HepG2 (cell line): ENCODE data around the gene ETFDH. TPM values are rescaled to one million over a fixed set of nuclear protein-coding genes. Genes with fewer than 3 reads are reported as not detected.

ENCODE experiments used
- ATM ChIP-seq: fragments of 450-650 bp; IDR thresholded peaks from 2 replicates; pipeline ENCODE4 v1.7.1; 2017; ENCODE audit warnings: mild to moderate bottlenecking, borderline replicate concordance
- EED ChIP-seq: sonication (generic); formaldehyde crosslinking; IDR thresholded peaks from 2 replicates; pipeline ENCODE4 v1.5.0; 2020; ENCODE audit warnings: mild to moderate bottlenecking, missing genetic modification reagents
- FOXM1 ChIP-seq: sonication (generic); formaldehyde crosslinking; IDR thresholded peaks from 2 replicates; pipeline ENCODE4 v1.5.0; 2020; ENCODE audit warnings: missing genetic modification reagents
- GABPA ChIP-seq, 2 experiments: IDR thresholded peaks; 2 replicates each; pipeline ENCODE4 v1.6.1; 2011 to 2016; ENCODE audit warnings: low read depth in 2 of 2, low read length in 1 of 2, missing biosample characterization in 1 of 2, missing genetic modification characterization in 1 of 2
- GATA4 ChIP-seq: sonication (generic); IDR thresholded peaks from 2 replicates; pipeline ENCODE4 v1.6.1; 2016; ENCODE audit warnings: antibody characterized with exemption, low read depth, borderline replicate concordance
- MBNL3 ChIP-seq: fragments of 250-450 bp; sonication (Bioruptor Pico); conservative IDR thresholded peaks from 2 replicates; pipeline ENCODE4 v1.8.0; 2022; ENCODE audit warnings: mild to moderate bottlenecking, inconsistent platforms
- NFRKB ChIP-seq: fragments of 450-650 bp; IDR thresholded peaks from 2 replicates; pipeline ENCODE4 v1.6.1; 2017
- NR2F2 ChIP-seq: IDR thresholded peaks from 2 replicates; pipeline ENCODE4 v1.6.1; 2012; ENCODE audit warnings: low read depth, inconsistent platforms, borderline replicate concordance
- NR2F6 ChIP-seq, 2 experiments: IDR thresholded peaks; 2 replicates each; pipeline ENCODE4 v1.6.1; 2016; ENCODE audit warnings: antibody characterized with exemption in 1 of 2, mild to moderate bottlenecking in 1 of 2
- PHF20 ChIP-seq: sonication (generic); formaldehyde crosslinking; IDR thresholded peaks from 2 replicates; pipeline ENCODE4 v1.5.0; 2020; ENCODE audit warnings: mild to moderate bottlenecking, missing genetic modification reagents
- RBM22 ChIP-seq: fragments of 200-400 bp; formaldehyde crosslinking; optimal IDR thresholded peaks from 2 replicates; pipeline ENCODE3; 2017; ENCODE audit warnings: mild to moderate bottlenecking, low read length, moderate library complexity
- SMC3 ChIP-seq: IDR thresholded peaks from 2 replicates; pipeline ENCODE4 v1.6.1; 2011; ENCODE audit warnings: low read length, improper control_type of control experiment
- SP5 ChIP-seq: IDR thresholded peaks from 2 replicates; pipeline ENCODE4 v1.6.1; 2016; ENCODE audit warnings: low read depth, borderline replicate concordance
- U2AF2 ChIP-seq: fragments of 200-400 bp; formaldehyde crosslinking; IDR thresholded peaks from 2 replicates; pipeline ENCODE4 v1.6.1; 2017; ENCODE audit warnings: low read depth, mild to moderate bottlenecking, low read length
- ZBTB7B ChIP-seq: sonication (generic); formaldehyde crosslinking; IDR thresholded peaks from 2 replicates; pipeline ENCODE4 v1.4.0; 2020; ENCODE audit warnings: missing genetic modification reagents
- ZFP82 ChIP-seq: sonication (generic); formaldehyde crosslinking; IDR thresholded peaks from 2 replicates; pipeline ENCODE4 v1.5.1; 2020; ENCODE audit warnings: mild to moderate bottlenecking, missing genetic modification reagents, borderline replicate concordance
- ZNF33B ChIP-seq: sonication (generic); formaldehyde crosslinking; IDR thresholded peaks from 2 replicates; pipeline ENCODE4 v1.5.1; 2020; ENCODE audit warnings: mild to moderate bottlenecking, missing genetic modification reagents
- ZNF432 ChIP-seq: sonication (generic); formaldehyde crosslinking; IDR thresholded peaks from 2 replicates; pipeline ENCODE4 v1.5.0; 2020; ENCODE audit warnings: missing genetic modification reagents, mild to moderate bottlenecking, borderline replicate concordance
- ZNF607 ChIP-seq: sonication (generic); formaldehyde crosslinking; IDR thresholded peaks from 2 replicates; pipeline ENCODE4 v1.5.1; 2020; ENCODE audit warnings: missing genetic modification reagents, mild to moderate bottlenecking, borderline replicate concordance
- ZNF749 ChIP-seq: sonication (generic); formaldehyde crosslinking; IDR thresholded peaks from 2 replicates; pipeline ENCODE4 v1.8.0; 2022; ENCODE audit warnings: mild to moderate bottlenecking, missing genetic modification reagents, moderate library complexity, borderline replicate concordance
- polyA plus RNA-seq, 8 experiments: library from polyadenylated mRNA; depleted of rRNA in 3 of 8; stranded (reverse) in 7 of 8; unstranded in 1 of 8; fragments of >200 nt; fragmentation: Illumina TruSeq in 4 of 8; extraction: Trizol in 4 of 8; gene quantifications; 2 replicates each; pipeline versions ENCODE4 v1.2.1 to v1.2.3, GENCODE V29; 2011 to 2016; ENCODE audit warnings: low read depth in 4 of 8, missing spikeins in 1 of 8, mixed read lengths in 1 of 8; ENCODE audit not compliant: insufficient read depth in 1 of 8
- total RNA-seq, 5 experiments: library from RNA; depleted of rRNA; stranded (reverse); fragments of >200 nt; fragmentation: Illumina TruSeq; extraction: Trizol; gene quantifications; 2 replicates each; pipeline ENCODE4 v1.2.3, GENCODE V29; 2016; ENCODE audit warnings: low read depth in 1 of 5
- TF ChIP-seq, protein P1 (sequence below): sonication (generic); formaldehyde crosslinking; IDR thresholded peaks from 2 replicates; pipeline ENCODE4 v1.8.1; 2023; ENCODE audit warnings: missing genetic modification reagents, mild to moderate bottlenecking, borderline replicate concordance
- TF ChIP-seq, protein P2 (sequence below): sonication (generic); formaldehyde crosslinking; IDR thresholded peaks from 2 replicates; pipeline ENCODE4 v1.5.1; 2020; ENCODE audit warnings: mild to moderate bottlenecking, missing genetic modification reagents, moderate library complexity
- TF ChIP-seq, protein P3 (sequence below): sonication (generic); formaldehyde crosslinking; IDR thresholded peaks from 2 replicates; pipeline ENCODE4 v1.5.0; 2020; ENCODE audit warnings: mild to moderate bottlenecking, low read depth, missing genetic modification reagents, borderline replicate concordance
- TF ChIP-seq, protein P4 (sequence below): sonication (generic); formaldehyde crosslinking; IDR thresholded peaks from 2 replicates; pipeline ENCODE4 v1.8.0; 2022; ENCODE audit warnings: mild to moderate bottlenecking, missing genetic modification reagents; ENCODE audit not compliant: insufficient replicate concordance
- TF ChIP-seq, protein P5 (sequence below): sonication (generic); formaldehyde crosslinking; IDR thresholded peaks from 2 replicates; pipeline ENCODE4 v1.5.0; 2020; ENCODE audit warnings: missing genetic modification reagents, mild to moderate bottlenecking, borderline replicate concordance

ETFDH gene
- total and polyA plus RNA-seq, 2 of the 13 experiments (the other 11 are each of a cell fraction or from before 2014, with no cell fraction given), result 14.7 to 17.8 TPM

DNA sequence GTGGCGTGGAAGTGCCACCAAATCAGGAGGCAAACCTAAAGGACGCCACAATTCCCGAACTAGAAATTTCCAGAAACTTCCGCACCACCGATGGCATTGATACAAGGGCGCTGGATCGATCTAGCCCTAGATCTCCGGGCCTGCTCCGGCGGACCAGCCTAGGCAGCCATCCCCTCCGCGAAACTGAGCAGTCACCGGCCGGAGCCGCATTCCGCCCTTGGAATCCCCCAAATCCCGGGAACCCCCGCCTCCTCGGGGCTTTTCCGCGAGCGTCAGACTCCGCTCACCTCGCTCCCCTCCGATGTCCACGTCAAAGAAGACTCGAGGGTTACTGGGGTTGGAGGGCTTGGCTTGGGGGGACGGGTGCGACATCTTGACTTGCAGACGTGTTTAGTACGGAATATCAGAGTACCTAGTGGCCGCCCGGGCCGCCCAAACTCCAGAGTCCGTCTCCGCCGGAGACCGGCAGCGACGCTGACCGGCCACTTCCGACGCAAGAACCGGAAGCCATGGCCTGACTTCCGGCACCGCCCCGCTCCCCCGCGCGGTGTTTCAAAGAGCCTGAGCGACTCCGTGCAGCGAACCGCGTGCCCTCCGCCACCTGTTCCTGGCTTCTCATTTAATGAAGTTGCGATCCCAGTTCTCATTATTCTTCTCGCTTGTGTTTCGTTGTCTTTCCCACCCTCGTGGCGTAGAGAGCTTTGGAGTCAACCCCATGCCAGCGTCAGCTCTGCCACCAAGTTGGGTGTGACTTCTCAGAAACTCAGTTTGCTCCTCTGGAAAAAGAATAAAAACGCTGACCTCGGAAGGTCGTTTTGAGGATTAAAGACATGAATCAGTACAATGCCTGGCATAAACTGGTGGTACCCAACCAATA lies 51.1 kb downstream of the ETFDH start, which contains the start of gene PPID (continued):
- TF ChIP-seq PHF20 (CRISPR knock-in tag), result peak; percentile 86
- TF ChIP-seq, protein P1, sequence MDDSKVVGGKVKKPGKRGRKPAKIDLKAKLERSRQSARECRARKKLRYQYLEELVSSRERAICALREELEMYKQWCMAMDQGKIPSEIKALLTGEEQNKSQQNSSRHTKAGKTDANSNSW, result 0 out of 2 replicates have a peak, but pooled peaks have one; percentile 31
- TF ChIP-seq, protein P2, sequence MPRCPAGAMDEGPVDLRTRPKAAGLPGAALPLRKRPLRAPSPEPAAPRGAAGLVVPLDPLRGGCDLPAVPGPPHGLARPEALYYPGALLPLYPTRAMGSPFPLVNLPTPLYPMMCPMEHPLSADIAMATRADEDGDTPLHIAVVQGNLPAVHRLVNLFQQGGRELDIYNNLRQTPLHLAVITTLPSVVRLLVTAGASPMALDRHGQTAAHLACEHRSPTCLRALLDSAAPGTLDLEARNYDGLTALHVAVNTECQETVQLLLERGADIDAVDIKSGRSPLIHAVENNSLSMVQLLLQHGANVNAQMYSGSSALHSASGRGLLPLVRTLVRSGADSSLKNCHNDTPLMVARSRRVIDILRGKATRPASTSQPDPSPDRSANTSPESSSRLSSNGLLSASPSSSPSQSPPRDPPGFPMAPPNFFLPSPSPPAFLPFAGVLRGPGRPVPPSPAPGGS (CRISPR knock-in tag), result peak; percentile 65; the same call in 1 of the 2 replicates
- no peak for TF ChIP-seq ATM
- peak; percentile 47; the same call in 1 of the 2 replicates for TF ChIP-seq ZNF607 (CRISPR knock-in tag)
- TF ChIP-seq GATA4, result peak; percentile 29
- no peak for TF ChIP-seq EED
- TF ChIP-seq MBNL3, result no peak
- TF ChIP-seq RBM22, result no peak
- TF ChIP-seq SP5 (CRISPR knock-in tag), result 0 out of 2 replicates have a peak, but pooled peaks have one; percentile 44
- TF ChIP-seq, protein P3, sequence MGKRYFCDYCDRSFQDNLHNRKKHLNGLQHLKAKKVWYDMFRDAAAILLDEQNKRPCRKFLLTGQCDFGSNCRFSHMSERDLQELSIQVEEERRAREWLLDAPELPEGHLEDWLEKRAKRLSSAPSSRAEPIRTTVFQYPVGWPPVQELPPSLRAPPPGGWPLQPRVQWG (CRISPR knock-in tag), result no peak
- TF ChIP-seq NFRKB, result no peak
- TF ChIP-seq ZNF33B (CRISPR knock-in tag), result 0 out of 2 replicates have a peak, but pooled peaks have one; percentile 54
- TF ChIP-seq NR2F2, result no peak
- 0 out of 2 replicates have a peak, but pooled peaks have one; percentile 42 for TF ChIP-seq FOXM1 (CRISPR knock-in tag)
- TF ChIP-seq NR2F6 (IDR thresholded peaks at IDR 0.05), result no peak
- TF ChIP-seq NR2F6 (CRISPR knock-in tag; IDR thresholded peaks at IDR 0.05), result peak; percentile 50; the same call in 1 of the 2 replicates
- TF ChIP-seq ZNF432, result no peak
- peak; percentile 27; the same call in 1 of the 2 replicates for TF ChIP-seq ZBTB7B (CRISPR knock-in tag)
- no peak for TF ChIP-seq SMC3
- no peak for TF ChIP-seq U2AF2
- peak; percentile 97 for TF ChIP-seq GABPA (IDR thresholded peaks at IDR 0.05; ENCODE audit: low read depth, low read length)
- peak; percentile 98 for TF ChIP-seq GABPA (CRISPR knock-in tag; IDR thresholded peaks at IDR 0.05; ENCODE audit: low read depth)
- peak; percentile 97 for TF ChIP-seq ZFP82
- TF ChIP-seq, protein P4, sequence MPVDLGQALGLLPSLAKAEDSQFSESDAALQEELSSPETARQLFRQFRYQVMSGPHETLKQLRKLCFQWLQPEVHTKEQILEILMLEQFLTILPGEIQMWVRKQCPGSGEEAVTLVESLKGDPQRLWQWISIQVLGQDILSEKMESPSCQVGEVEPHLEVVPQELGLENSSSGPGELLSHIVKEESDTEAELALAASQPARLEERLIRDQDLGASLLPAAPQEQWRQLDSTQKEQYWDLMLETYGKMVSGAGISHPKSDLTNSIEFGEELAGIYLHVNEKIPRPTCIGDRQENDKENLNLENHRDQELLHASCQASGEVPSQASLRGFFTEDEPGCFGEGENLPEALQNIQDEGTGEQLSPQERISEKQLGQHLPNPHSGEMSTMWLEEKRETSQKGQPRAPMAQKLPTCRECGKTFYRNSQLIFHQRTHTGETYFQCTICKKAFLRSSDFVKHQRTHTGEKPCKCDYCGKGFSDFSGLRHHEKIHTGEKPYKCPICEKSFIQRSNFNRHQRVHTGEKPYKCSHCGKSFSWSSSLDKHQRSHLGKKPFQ (CRISPR knock-in tag), result peak; percentile 45
- TF ChIP-seq, protein P5, sequence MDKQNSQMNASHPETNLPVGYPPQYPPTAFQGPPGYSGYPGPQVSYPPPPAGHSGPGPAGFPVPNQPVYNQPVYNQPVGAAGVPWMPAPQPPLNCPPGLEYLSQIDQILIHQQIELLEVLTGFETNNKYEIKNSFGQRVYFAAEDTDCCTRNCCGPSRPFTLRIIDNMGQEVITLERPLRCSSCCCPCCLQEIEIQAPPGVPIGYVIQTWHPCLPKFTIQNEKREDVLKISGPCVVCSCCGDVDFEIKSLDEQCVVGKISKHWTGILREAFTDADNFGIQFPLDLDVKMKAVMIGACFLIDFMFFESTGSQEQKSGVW (CRISPR knock-in tag), result no peak
- 0 out of 2 replicates have a peak, but pooled peaks have one; percentile 23 for TF ChIP-seq ZNF749
